ENCODE data around the gene TRAPPC14.
"Not testable (repeated sequence)": the region's sequence is repeated elsewhere in the genome, so short reads cannot be mapped to it uniquely, and the experiment has no call there.

TRAPPC14 gene

GRCh38 chr7:100158229-100159098 is at the start of gene TRAPPC14:
Gene TRAPPC14 (minus strand): TSS chr7:100158723. CDS start chr7:100158499, 224 bp downstream.
- TF ChIP-seq CTCF (IDR thresholded peaks at IDR 0.05; ENCODE audit: low read depth, low read length, missing control alignments): no peak
- no peak for DNase-seq (ENCODE audit: extremely low read depth, low read depth)
- H3K4me3 ChIP-seq (replicated peaks; ENCODE audit: low read depth, low read length): peak within 1 kb of the TSS; percentile 76

- H3K4me3 ChIP-seq (replicated peaks; ENCODE audit: low read depth, low read length): no peak overlapping the region
- no peak for TF ChIP-seq CTCF (IDR thresholded peaks at IDR 0.05; ENCODE audit: low read depth, low read length, missing control alignments)
- no peak for DNase-seq (ENCODE audit: extremely low read depth, low read depth)
These were observed 45.9 kb upstream of the TRAPPC14 start for GRCh38 chr7:100204454-100204853.

GRCh38 chr7:100200693-100201092 is 42.2 kb upstream of the TRAPPC14 start:
- no peak overlapping the region for H3K4me3 ChIP-seq (replicated peaks; ENCODE audit: low read depth, low read length)
- DNase-seq (ENCODE audit: extremely low read depth, low read depth): no peak
- no peak for TF ChIP-seq CTCF (IDR thresholded peaks at IDR 0.05; ENCODE audit: low read depth, low read length, missing control alignments)

GRCh38 chr7:100198266-100198665 is 39.7 kb upstream of the TRAPPC14 start:
- TF ChIP-seq CTCF (IDR thresholded peaks at IDR 0.05; ENCODE audit: low read depth, low read length, missing control alignments): no peak
- H3K4me3 ChIP-seq (replicated peaks; ENCODE audit: low read depth, low read length): no peak overlapping the region
- DNase-seq (ENCODE audit: extremely low read depth, low read depth): no peak

GRCh38 chr7:100195901-100196322 is 37.4 kb upstream of the TRAPPC14 start:
- H3K4me3 ChIP-seq (replicated peaks; ENCODE audit: low read depth, low read length); DNase-seq (ENCODE audit: extremely low read depth, low read depth): not testable (repeated sequence)

- DNase-seq (ENCODE audit: extremely low read depth, low read depth): no peak
- TF ChIP-seq CTCF (IDR thresholded peaks at IDR 0.05; ENCODE audit: low read depth, low read length, missing control alignments): no peak
- H3K4me3 ChIP-seq (replicated peaks; ENCODE audit: low read depth, low read length): no peak overlapping the region
These were observed 36.7 kb upstream of the TRAPPC14 start for GRCh38 chr7:100195222-100195621.

- no peak for TF ChIP-seq CTCF (IDR thresholded peaks at IDR 0.05; ENCODE audit: low read depth, low read length, missing control alignments)
- no peak for DNase-seq (ENCODE audit: extremely low read depth, low read depth)
- H3K4me3 ChIP-seq (replicated peaks; ENCODE audit: low read depth, low read length): no peak overlapping the region
These were observed 34.4 kb upstream of the TRAPPC14 start for GRCh38 chr7:100192969-100193368.

GRCh38 chr7:100192281-100192862 is 33.8 kb upstream of the TRAPPC14 start:
- not testable (repeated sequence) for DNase-seq (ENCODE audit: extremely low read depth, low read depth); H3K4me3 ChIP-seq (replicated peaks; ENCODE audit: low read depth, low read length)
